HG03354 (cell line): Measurements from ENCODE around the gene LRRC8A.
"Not testable (repeated sequence)": the region's sequence is repeated elsewhere in the genome, so short reads cannot be mapped to it uniquely, and the experiment has no call there.

Experiments
- ATAC-seq: cut with Tn5 transposase; IDR thresholded peaks from one replicate; pipeline ENCODE4 v1.9.1; 2021; ENCODE audit warnings: mild to moderate bottlenecking; ENCODE audit not compliant: unreplicated experiment, poor library complexity, severe bottlenecking

LRRC8A gene

DNA sequence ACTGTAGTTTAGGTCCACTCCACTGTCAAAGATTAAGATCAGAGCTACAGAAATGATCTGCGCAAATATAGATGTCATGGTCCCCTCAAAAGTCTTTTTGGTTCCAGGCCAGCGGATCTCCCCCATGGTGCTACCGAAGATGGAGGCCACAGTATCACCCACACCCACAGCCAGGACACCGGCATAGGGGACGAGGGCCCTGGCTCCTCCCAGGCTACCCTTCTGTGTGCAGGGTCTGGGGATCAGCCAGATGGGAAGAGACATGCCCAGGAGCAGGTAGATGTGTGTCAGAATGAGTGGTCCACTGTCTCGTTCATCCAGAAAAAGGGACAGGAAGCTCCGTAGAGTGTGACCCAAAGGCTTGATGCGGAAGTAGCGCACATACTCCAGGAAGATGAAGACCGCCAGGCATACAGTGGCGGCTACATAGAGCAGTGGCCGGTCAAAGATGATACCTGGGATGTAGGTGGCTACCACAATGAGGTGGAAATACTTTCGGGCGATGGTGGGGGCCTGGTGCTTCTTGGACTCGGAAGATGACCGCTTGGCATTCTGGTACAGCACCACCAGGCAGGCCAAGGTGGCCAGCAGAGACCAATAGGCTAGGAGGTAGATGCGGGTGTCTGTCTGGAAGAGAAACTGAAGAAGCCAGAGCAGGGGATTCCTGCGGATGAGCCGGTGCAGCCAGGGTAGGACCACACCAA lies 64.0 kb downstream of the LRRC8A start:
- no peak for ATAC-seq

DNA sequence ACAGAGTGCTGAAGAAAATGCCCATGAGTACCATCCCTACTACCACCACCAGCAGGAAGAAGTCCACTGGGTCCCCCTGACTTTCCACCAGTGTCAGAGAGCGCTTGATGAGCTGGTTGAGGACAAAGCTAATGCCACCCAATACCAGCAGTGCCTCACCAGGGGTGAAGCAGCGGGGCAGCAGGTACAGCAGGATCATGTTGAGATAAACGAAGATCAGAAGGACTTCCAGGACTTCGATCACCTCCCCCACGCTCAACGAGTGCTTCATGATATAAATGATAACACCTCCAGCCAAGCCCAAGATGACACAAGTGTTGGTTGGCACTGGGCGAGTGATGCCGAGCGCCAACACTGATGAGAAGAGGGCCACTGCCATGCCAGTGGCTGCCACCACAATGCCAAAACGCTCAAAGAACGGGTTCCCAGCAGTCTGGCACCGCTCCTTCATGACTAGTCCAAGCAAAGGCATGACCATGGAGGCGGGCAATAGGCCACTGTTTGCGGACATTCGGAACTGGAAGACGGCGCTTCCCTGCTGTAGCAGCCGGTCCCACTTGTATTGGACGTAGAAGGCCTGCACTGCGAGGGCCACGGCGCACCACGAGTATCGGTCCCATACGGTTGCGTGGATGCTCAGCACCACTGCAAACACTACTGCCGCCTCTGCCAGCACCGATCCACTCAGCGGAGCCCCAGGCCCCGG lies 64.8 kb downstream of the LRRC8A start:
- ATAC-seq: peak; percentile 34

DNA sequence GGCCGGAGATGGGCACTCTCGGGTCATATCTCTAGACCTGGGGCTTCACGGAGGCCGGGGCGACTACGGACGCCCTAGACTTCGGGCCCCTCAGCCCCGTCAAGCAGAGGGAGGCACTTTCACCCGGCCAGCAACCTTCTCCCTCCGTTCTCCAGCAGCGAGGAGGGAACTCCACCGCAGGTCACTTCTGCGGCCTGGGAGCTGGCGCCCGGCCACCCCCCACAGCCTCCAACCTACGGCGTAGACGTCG lies 65.3 kb downstream of the LRRC8A start:
- no peak for ATAC-seq

DNA sequence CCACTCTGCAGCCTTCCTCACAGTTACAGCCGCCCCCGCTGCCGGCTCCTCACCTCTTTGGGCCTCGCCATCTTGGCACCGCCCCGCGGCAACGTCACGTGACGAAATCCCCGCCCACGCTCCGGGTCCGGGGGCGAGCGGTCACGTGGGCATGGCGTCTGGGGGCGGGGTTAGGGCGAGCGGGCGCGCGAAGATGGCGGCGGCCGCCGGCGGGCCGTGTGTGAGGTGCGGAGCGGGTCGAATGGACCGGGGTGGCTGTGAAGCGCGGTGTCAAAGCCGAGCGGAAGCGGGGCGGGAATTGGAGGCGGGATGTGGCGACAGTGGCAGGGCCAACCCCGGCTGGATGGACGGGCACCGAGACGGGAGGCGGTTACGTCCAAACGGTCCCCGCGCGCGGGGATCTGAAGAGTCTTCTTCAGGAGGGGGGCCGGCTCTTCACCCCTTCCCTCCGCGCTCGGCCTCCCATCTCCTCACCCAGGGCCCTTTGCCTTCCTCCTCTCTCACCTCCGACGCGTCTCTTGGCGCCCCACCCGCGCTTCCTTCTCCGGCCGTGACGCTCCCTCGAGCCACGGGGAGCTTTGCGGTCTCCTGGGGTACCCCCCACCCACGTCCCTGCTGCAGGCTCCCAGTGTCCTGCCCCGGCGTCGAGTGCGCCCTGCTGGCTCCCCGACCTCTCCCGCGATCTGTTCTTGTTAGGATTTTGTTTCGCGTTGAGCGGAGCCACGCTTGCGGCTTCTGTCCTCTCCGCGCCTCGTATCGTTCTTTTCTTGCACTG lies 65.8 kb downstream of the LRRC8A start, which contains the start of the genes DOLK and NUP188:
Gene DOLK, minus strand, starts transcription at position 77 of the 775 bp plus-strand sequence. CDS start 300 bp downstream, outside the sequence.
Gene NUP188, plus strand, starts transcription at position 173 of the 775 bp plus-strand sequence. Its CDS starts 21 bp downstream, at position 194.
- ATAC-seq: peak; percentile 84

DNA sequence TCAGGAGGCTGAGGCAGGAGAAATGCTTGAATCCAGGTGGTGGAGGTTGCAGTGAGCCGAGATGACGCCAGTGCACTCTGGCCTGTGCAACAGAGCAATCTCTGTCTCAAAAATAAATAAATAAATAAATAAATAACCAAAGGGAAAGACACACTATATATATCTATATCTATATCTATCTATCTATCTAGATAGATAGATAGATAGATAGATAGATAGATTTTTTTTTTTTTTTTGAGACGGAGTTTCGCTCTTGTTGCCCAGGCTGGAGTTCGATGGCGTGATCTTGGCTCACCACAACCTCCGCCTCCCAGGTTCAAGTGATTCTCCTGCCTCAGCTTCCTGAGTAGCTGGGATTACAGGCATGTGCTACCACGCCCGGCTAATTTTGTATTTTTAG lies 79.5 kb downstream of the LRRC8A start:
- ATAC-seq: not testable (repeated sequence)
